Measurements from ENCODE around the gene SLC35A3.
"Not testable (repeated sequence)": the region's sequence is repeated elsewhere in the genome, so short reads cannot be mapped to it uniquely, and the experiment has no call there.

The SLC35A3 gene

GRCh38 chr1:100038660-100039287, 69.0 kb downstream of the SLC35A3 start:
- no peak for TF ChIP-seq CTCF (conservative IDR thresholded peaks at IDR 0.05; ENCODE audit: control insufficient read depth, insufficient read depth, low read depth, low read length)
- peak; percentile 61 for DNase-seq (ENCODE audit: low read depth)
- H3K4me3 ChIP-seq (ENCODE audit: control insufficient read depth, low read depth, low read length) = peak overlapping the region; percentile 97

- H3K4me3 ChIP-seq (ENCODE audit: control insufficient read depth, low read depth, low read length) = peak overlapping the region; percentile 97
- DNase-seq (ENCODE audit: low read depth) = no peak
- no peak for TF ChIP-seq CTCF (conservative IDR thresholded peaks at IDR 0.05; ENCODE audit: control insufficient read depth, insufficient read depth, low read depth, low read length)
Measured at GRCh38 chr1:100039591-100039990, 69.8 kb downstream of the SLC35A3 start.

- DNase-seq (ENCODE audit: low read depth) = no peak
- no peak overlapping the region for H3K4me3 ChIP-seq (ENCODE audit: control insufficient read depth, low read depth, low read length)
- no peak for TF ChIP-seq CTCF (conservative IDR thresholded peaks at IDR 0.05; ENCODE audit: control insufficient read depth, insufficient read depth, low read depth, low read length)
Measured at GRCh38 chr1:100045206-100045605, 75.4 kb downstream of the SLC35A3 start.

- H3K4me3 ChIP-seq (ENCODE audit: control insufficient read depth, low read depth, low read length); DNase-seq (ENCODE audit: low read depth): not testable (repeated sequence)
Measured at GRCh38 chr1:100047235-100047708, 77.5 kb downstream of the SLC35A3 start.

GRCh38 chr1:100050139-100050538, 80.3 kb downstream of the SLC35A3 start:
- H3K4me3 ChIP-seq (ENCODE audit: control insufficient read depth, low read depth, low read length) = no peak overlapping the region
- TF ChIP-seq CTCF (conservative IDR thresholded peaks at IDR 0.05; ENCODE audit: control insufficient read depth, insufficient read depth, low read depth, low read length) = no peak

GRCh38 chr1:100051401-100051800, 81.6 kb downstream of the SLC35A3 start:
- TF ChIP-seq CTCF (conservative IDR thresholded peaks at IDR 0.05; ENCODE audit: control insufficient read depth, insufficient read depth, low read depth, low read length) = no peak
- no peak overlapping the region for H3K4me3 ChIP-seq (ENCODE audit: control insufficient read depth, low read depth, low read length)
- DNase-seq (ENCODE audit: low read depth) = no peak

More at GRCh38 chr1:100050139-100050538, 80.3 kb downstream of the SLC35A3 start:
- no peak for DNase-seq (ENCODE audit: low read depth)

- no peak for TF ChIP-seq CTCF (conservative IDR thresholded peaks at IDR 0.05; ENCODE audit: control insufficient read depth, insufficient read depth, low read depth, low read length)
- no peak overlapping the region for H3K4me3 ChIP-seq (ENCODE audit: control insufficient read depth, low read depth, low read length)
- DNase-seq (ENCODE audit: low read depth) = no peak
Measured at GRCh38 chr1:100051893-100052292, 82.1 kb downstream of the SLC35A3 start.

Measured in fibroblast of mammary gland (primary cell).